NCI-H128 (cell line): ENCODE measurements around the gene KLHL11.

ENCODE experiments used
- DNase-seq: peaks from one replicate; lab custom pipeline; 2025; ENCODE audit not compliant: unreplicated experiment; lab: John Stamatoyannopoulos, UW

KLHL11 gene

DNA sequence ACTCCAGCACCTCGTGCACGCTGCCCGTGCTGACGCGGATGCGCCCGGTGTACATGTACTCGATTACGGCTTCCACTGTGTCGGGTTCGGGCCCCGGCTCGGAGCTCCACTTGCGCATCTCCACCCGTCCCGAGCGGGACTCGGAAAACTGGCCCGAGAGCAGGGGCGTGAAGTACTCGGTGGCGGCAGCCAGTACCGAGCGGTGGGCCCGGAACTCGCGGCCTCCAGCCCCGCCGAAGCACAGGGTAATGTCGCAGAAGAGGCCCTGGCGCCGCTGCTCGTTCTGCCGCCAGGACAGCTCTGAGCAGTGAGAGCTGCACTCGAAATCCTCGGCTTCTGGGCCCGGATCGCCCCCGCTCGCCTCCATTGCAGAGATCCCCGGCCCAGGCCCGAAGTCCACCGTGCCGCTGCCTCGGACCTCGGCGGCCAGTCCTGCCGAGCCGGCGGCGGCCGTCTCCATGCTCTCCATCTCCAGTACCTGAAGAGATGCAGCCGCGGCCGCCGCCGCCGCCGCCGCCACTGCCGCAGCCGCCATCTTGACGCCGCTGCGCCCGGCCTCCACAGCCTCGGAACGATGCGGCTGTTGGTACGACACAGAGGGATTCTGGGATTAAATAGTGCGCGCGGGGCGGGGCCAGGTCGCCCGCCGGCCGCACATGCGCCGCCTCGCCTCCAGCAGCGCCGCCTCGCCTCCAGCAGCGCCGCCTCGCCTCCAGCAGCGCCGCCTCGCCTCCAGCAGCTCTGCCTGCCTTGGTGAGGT lies at the start of gene KLHL11:
TSS of gene KLHL11 (minus strand) at position 588 of the 760 bp plus-strand sequence. CDS start at position 535, 53 bp downstream.
- DNase-seq, result peak; percentile 71

DNA sequence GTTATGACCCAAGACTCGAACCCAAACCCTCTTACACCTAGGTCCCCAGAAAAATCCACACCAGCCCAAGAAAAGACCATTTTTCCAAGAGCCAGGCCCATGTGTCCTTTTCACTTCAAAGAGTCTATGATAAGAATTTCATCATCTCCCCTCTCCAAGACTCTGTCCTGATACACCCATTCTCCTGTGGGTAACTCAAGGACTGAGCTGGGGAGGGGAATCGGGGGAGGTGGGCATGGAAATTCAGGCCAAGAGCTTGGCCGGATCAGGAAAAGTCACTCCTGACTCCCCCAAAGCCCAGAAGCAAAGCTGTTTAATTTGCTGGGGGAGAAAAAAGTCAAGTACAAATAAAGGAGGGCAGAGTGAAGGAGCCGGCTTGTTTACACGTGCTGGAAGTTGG lies 49.8 kb upstream of the KLHL11 start:
- DNase-seq, result no peak

- DNase-seq, result no peak
These were observed 49.1 kb upstream of the KLHL11 start for GRCh38 chr17:41914358-41914766.

- DNase-seq, result no peak
These were observed 48.6 kb upstream of the KLHL11 start for GRCh38 chr17:41913798-41914197.

- no peak for DNase-seq
These were observed 47.7 kb upstream of the KLHL11 start for GRCh38 chr17:41912925-41913324.

GRCh38 chr17:41910701-41911391 lies 45.6 kb upstream of the KLHL11 start:
- no peak for DNase-seq

GRCh38 chr17:41909088-41909487 lies 43.9 kb upstream of the KLHL11 start:
- DNase-seq, result no peak

DNA sequence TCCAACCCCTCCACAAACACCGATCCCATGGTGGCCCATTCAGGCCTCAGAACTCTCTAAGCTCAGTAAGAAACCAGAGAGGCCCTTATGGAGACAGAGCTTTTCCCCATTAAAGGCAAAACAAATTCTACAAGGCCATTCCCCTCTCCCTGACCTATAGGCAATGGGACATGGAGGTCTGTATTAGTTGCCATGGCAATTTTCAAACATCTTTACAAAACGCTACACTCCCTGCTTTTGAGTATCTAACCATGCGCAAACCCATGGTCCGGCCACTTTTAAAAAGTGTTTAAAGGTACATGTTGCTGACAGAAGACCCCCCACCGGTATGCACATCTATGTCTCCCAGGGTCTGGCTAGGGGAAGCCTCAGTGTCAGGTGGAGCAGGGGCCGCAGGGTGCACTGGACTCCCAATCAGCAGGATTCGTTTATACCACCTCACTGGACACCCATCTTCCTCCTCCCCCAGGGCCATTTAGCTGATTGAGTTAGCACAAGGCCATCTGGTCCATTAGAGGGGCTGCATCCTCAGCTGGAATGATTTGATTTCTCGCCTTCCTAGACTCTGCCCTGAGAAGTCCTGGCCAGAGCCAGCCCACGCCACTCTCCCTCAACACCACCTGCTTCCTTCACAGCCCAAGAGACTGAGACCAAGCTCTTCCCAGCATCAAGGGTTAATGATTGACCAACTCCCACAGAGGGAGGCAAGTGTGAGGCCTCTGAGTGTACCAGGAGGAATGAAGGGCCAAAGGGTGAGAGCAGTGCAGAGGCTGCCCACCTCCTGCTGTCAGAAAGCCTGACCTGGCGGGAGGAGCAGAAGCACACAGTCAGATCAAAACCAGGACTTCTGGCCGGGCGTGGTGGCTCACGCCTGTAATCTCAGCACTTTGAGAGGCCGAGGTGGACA lies 42.7 kb upstream of the KLHL11 start:
- no peak for DNase-seq

- DNase-seq, result peak; percentile 40
These were observed 41.9 kb upstream of the KLHL11 start for GRCh38 chr17:41907185-41907556.

DNA sequence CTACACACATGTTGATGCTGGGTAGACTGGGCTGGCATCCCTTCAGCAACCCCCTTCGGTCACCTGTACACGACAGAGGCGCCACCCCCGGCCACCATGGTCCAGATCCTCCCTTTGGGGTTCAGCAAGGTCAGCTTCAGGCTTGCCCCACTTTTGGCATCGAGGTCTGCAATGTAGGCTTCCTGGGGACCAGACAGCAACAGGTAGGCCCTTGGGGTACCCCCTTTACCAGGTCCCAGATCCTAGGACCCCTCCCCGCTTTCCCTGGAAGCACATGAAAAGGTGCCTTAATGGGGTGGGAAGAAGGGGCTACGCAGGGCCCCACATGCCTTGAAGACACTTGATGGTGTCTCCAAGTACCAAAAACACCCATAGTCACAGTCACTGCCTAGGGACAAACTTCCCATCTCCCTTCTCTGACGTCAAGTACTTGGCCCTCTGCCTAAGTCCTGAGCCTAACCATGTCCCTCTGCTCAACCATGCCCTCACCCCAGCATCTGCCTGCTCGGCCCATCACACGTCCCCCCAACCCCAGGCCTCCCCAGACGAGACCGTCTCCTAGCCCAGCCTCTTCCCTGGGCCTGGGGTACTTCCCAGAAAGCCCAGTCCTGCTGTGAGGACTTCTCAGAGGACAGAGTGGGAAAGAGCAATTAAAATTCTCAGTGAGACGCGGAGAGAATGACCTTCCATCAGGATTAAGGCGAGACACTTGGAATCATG lies 41.4 kb upstream of the KLHL11 start:
- DNase-seq, result no peak

DNA sequence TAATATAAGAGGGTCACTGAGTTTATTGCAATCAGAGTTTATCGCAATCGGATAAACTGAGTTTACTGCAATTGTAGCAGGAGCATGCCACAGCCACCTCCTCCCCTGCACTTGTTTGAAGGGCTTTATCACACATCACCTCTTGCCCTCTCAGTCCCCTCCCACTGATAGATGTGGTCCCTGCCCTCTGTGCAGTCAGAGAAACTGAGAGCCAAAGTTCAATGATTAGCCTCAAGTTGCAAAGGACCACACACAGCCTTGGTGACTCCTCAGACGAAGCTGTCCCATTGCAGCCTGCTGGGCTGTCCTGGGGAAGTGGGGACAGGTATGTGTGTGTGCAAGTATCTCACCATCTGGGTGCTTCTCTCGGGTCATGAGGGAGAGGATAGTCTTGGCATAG lies 39.9 kb upstream of the KLHL11 start:
- DNase-seq, result no peak

GRCh38 chr17:41904242-41904841 lies 39.1 kb upstream of the KLHL11 start:
- DNase-seq, result no peak

DNA sequence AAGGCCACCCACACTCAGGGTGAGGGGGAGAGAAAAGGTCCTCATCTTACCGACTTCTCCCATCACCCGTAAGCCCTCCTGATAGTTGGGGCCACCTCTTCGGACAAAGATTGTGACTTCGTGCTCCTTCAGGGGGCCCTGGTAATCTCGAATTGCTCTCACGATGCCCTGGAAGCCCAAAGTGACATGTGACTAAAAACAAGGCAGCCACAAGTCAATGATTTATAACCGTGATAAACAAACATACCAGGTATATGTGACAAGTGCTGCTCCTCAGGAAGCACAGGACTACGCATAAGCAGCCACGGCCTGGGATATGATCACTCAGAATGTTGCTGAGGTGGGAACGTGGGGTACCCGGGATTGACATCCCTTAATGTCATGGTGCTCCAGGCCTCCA lies 36.4 kb upstream of the KLHL11 start:
- no peak for DNase-seq

GRCh38 chr17:41896726-41897125 lies 31.5 kb upstream of the KLHL11 start:
- DNase-seq, result no peak

GRCh38 chr17:41895617-41896016 lies 30.4 kb upstream of the KLHL11 start:
- no peak for DNase-seq

DNA sequence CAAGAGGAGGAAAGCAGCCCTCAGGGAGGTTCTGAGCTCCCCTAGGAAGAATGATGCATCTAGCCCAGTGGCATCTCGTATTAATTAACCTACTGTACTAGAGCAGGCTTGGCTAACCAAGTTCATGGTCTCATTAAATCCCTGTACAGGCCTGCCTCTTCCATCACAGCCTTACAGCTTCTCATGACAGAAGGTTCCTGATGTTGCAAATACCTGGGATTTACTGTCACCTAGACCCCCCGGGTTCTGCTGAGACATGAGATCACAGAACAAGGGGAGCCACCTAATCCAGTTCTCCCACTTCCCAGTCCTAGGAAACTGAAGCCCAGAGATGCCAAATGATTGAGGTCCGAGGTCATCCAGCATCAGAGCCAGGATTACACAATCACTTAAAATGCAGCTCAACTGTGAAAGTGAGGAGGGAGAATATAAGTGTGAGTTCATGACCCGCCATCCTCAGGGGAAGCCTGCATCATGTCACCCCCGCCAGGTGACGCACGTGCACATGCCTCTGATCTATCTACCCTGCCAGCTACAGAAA lies 29.6 kb upstream of the KLHL11 start:
- no peak for DNase-seq

DNA sequence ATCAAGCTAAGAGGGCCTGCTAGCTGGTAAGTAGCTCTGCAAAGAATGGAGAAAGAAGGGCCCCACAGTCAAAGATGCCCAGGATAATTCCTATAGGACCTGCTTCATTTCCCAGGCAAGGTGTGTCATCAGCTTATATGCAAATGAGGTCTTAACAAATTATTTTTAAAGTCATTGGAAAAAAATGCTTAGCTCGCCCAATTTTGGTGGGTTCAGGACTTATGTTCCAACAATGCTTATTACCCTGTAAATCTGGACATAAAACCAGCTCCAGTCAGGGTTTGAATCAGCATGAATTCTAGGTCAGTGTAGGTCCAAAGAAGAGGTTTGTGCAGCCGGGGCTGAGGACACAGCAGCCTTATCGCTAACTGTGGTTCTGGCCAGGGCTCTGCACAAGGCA lies 28.2 kb upstream of the KLHL11 start:
- no peak for DNase-seq

- DNase-seq, result no peak
These were observed 26.8 kb upstream of the KLHL11 start for GRCh38 chr17:41892021-41892376.

DNA sequence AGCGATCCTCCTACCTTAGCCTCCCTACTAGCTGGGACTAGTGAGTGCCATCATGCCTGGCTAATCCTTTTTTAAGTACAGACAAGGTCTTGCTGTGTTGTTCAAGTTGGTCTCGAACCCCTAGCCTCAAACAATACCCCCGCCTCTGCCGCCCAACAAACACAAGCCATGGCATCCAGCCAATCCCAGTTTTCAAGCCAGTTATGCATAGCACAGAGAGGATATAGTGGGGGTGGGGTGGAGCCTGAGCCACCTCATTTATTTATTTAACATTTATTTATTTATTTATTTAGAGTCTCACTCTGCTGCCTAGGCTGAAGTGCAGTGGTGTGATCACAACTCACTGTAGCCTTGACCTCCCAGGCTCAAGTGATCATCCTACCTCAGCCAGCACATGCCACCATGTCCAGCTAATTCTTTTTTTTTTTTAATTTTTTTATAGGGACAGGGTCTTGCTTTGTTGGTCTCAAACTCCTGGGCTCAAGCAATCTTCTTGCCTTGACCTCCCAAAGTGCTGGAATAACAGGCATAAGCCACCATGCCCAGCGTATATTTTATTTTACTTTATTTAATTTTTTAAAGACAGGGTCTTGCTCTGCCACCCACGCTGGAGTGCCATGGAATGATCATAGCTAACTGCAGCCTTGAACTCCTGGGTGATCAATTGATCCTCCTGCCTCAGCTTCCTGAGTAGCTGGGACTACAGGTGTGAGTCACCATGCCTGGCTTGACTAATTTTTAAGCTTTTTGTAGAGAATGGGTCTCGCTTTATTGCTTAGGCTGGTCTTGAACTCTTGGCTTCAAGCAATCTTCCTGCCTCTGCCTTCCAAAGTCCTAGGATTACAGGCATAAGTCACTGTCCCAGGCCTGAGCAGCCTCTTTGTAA lies 26.2 kb upstream of the KLHL11 start:
- DNase-seq, result no peak
